H1 (cell line): Measurements from ENCODE around the gene TSKU. TPM values are rescaled to one million over a fixed set of nuclear protein-coding genes. Genes with fewer than 3 reads are reported as not detected.

ENCODE experiments used
- KDM4A ChIP-seq: IDR thresholded peaks from one replicate; pipeline ENCODE4 v1.7.1; 2012; ENCODE audit warnings: low read depth, mild to moderate bottlenecking, moderate library complexity, low read length, inconsistent platforms; ENCODE audit not compliant: severe bottlenecking
- NRF1 ChIP-seq: IDR thresholded peaks from 2 replicates; pipeline ENCODE4 v1.6.1; 2011; ENCODE audit warnings: mild to moderate bottlenecking, low read depth, low read length, improper control_type of control experiment
- POU5F1 ChIP-seq: IDR thresholded peaks from 2 replicates; pipeline ENCODE4 v1.6.1; 2011; ENCODE audit warnings: low read depth, mild to moderate bottlenecking, low read length, moderate library complexity
- SAP30 ChIP-seq: fragments of 300-600 bp; sonication (generic); IDR thresholded peaks from 2 replicates; pipeline ENCODE4 v1.7.1; 2012; ENCODE audit warnings: low read length, moderate library complexity, mild to moderate bottlenecking, inconsistent platforms; ENCODE audit not compliant: insufficient read depth, insufficient replicate concordance
- TCF12 ChIP-seq: IDR thresholded peaks from 2 replicates; pipeline ENCODE4 v1.6.1; 2011; ENCODE audit warnings: low read depth, mild to moderate bottlenecking, low read length
- polyA plus RNA-seq, 7 experiments: library from polyadenylated mRNA; depleted of rRNA in 3 of 7; stranded (reverse) in 5 of 7; unstranded in 2 of 7; fragments of >200 nt in 5 of 7; fragments of 200-250 nt in 2 of 7; gene quantifications; 1 replicate in 5 of 7; 2 replicates in 1 of 7; 4 replicates in 1 of 7; pipeline versions ENCODE4 v1.2.1 to v1.2.3, GENCODE V29; 2011 to 2013; ENCODE audit warnings: missing spikeins in 2 of 7, mixed read lengths in 2 of 7
- total RNA-seq: library from RNA; stranded (reverse); fragmentation: NEBNext Ultra II Directional; extraction: Animal tissue kit (Norgen Biotek cat#: 25700); gene quantifications from 2 replicates; pipeline ENCODE4 v1.2.1, GENCODE V29; 2021
- TF ChIP-seq, protein P1 (sequence below): fragments of 300-600 bp; sonication (generic); IDR thresholded peaks from 2 replicates; pipeline ENCODE4 v1.7.1; 2012; ENCODE audit warnings: low read length, moderate library complexity, mild to moderate bottlenecking, inconsistent platforms; ENCODE audit not compliant: insufficient replicate concordance
- TF ChIP-seq, protein P2 (sequence below), 3 experiments: IDR thresholded peaks; 1 replicate in 2 of 3; 2 replicates in 1 of 3; pipeline versions ENCODE4 v1.5.1 to v1.6.1; 2011; ENCODE audit warnings: low read length in 3 of 3, mild to moderate bottlenecking in 3 of 3, inconsistent platforms in 2 of 3, low read depth in 1 of 3, moderate library complexity in 1 of 3; ENCODE audit not compliant: insufficient read depth in 1 of 3; ENCODE audit errors: control extremely low read depth in 1 of 3

The TSKU gene
- total and polyA plus RNA-seq, 2 of the 8 experiments (the other 6 are each of a cell fraction or from before 2014, with no cell fraction given) = 22.8 to 28.4 TPM

GRCh38 chr11:76761718-76762355 is 21.3 kb upstream of the TSKU start (continued):
- TF ChIP-seq, protein P1, sequence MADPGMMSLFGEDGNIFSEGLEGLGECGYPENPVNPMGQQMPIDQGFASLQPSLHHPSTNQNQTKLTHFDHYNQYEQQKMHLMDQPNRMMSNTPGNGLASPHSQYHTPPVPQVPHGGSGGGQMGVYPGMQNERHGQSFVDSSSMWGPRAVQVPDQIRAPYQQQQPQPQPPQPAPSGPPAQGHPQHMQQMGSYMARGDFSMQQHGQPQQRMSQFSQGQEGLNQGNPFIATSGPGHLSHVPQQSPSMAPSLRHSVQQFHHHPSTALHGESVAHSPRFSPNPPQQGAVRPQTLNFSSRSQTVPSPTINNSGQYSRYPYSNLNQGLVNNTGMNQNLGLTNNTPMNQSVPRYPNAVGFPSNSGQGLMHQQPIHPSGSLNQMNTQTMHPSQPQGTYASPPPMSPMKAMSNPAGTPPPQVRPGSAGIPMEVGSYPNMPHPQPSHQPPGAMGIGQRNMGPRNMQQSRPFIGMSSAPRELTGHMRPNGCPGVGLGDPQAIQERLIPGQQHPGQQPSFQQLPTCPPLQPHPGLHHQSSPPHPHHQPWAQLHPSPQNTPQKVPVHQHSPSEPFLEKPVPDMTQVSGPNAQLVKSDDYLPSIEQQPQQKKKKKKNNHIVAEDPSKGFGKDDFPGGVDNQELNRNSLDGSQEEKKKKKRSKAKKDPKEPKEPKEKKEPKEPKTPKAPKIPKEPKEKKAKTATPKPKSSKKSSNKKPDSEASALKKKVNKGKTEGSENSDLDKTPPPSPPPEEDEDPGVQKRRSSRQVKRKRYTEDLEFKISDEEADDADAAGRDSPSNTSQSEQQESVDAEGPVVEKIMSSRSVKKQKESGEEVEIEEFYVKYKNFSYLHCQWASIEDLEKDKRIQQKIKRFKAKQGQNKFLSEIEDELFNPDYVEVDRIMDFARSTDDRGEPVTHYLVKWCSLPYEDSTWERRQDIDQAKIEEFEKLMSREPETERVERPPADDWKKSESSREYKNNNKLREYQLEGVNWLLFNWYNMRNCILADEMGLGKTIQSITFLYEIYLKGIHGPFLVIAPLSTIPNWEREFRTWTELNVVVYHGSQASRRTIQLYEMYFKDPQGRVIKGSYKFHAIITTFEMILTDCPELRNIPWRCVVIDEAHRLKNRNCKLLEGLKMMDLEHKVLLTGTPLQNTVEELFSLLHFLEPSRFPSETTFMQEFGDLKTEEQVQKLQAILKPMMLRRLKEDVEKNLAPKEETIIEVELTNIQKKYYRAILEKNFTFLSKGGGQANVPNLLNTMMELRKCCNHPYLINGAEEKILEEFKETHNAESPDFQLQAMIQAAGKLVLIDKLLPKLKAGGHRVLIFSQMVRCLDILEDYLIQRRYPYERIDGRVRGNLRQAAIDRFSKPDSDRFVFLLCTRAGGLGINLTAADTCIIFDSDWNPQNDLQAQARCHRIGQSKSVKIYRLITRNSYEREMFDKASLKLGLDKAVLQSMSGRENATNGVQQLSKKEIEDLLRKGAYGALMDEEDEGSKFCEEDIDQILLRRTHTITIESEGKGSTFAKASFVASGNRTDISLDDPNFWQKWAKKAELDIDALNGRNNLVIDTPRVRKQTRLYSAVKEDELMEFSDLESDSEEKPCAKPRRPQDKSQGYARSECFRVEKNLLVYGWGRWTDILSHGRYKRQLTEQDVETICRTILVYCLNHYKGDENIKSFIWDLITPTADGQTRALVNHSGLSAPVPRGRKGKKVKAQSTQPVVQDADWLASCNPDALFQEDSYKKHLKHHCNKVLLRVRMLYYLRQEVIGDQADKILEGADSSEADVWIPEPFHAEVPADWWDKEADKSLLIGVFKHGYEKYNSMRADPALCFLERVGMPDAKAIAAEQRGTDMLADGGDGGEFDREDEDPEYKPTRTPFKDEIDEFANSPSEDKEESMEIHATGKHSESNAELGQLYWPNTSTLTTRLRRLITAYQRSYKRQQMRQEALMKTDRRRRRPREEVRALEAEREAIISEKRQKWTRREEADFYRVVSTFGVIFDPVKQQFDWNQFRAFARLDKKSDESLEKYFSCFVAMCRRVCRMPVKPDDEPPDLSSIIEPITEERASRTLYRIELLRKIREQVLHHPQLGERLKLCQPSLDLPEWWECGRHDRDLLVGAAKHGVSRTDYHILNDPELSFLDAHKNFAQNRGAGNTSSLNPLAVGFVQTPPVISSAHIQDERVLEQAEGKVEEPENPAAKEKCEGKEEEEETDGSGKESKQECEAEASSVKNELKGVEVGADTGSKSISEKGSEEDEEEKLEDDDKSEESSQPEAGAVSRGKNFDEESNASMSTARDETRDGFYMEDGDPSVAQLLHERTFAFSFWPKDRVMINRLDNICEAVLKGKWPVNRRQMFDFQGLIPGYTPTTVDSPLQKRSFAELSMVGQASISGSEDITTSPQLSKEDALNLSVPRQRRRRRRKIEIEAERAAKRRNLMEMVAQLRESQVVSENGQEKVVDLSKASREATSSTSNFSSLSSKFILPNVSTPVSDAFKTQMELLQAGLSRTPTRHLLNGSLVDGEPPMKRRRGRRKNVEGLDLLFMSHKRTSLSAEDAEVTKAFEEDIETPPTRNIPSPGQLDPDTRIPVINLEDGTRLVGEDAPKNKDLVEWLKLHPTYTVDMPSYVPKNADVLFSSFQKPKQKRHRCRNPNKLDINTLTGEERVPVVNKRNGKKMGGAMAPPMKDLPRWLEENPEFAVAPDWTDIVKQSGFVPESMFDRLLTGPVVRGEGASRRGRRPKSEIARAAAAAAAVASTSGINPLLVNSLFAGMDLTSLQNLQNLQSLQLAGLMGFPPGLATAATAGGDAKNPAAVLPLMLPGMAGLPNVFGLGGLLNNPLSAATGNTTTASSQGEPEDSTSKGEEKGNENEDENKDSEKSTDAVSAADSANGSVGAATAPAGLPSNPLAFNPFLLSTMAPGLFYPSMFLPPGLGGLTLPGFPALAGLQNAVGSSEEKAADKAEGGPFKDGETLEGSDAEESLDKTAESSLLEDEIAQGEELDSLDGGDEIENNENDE = no peak
- TF ChIP-seq POU5F1 (no peak), NRF1 (no peak), KDM4A (no peak), SAP30 (no peak), TCF12 (no peak)
- TF ChIP-seq, protein P2, sequence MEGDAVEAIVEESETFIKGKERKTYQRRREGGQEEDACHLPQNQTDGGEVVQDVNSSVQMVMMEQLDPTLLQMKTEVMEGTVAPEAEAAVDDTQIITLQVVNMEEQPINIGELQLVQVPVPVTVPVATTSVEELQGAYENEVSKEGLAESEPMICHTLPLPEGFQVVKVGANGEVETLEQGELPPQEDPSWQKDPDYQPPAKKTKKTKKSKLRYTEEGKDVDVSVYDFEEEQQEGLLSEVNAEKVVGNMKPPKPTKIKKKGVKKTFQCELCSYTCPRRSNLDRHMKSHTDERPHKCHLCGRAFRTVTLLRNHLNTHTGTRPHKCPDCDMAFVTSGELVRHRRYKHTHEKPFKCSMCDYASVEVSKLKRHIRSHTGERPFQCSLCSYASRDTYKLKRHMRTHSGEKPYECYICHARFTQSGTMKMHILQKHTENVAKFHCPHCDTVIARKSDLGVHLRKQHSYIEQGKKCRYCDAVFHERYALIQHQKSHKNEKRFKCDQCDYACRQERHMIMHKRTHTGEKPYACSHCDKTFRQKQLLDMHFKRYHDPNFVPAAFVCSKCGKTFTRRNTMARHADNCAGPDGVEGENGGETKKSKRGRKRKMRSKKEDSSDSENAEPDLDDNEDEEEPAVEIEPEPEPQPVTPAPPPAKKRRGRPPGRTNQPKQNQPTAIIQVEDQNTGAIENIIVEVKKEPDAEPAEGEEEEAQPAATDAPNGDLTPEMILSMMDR (IDR thresholded peaks at IDR 0.05; ENCODE audit: control extremely low read depth in 1 of 3, insufficient read depth in 1 of 3, low read depth in 1 of 3, low read length in 3 of 3) = no peak
